Activated CD8-positive, alpha-beta memory T cell treated with anti-CD3 and anti-CD28 coated beads for 48 hours (primary cell): ENCODE results near the gene JKAMP.

ENCODE experiments used
- DNase-seq, 3 experiments: peaks; one replicate each; pipeline ENCODE4 v3.0.0-alpha.2; 2020; ENCODE audit warnings: low read depth in 2 of 3, low spot score in 2 of 3

Gene JKAMP

DNA sequence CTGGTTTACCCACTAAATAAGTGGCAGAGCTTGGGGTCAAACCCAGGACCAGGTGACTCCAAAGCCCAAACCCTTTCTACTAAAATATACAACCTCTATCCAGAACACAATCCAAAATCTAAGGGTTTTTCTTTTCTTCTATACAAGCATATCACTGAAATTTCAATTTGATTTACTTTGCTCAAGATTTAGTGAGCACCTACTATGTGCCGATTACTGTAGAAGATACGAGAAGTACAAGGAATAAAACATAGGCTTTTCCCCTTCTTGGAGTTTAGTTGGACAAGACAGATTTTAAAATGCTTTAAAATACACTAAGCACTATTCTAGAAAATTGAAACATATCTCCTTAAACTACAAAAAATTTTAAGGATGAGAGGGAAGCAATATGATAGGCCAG is 2.9 kb upstream of the JKAMP start:
- no peak for DNase-seq

DNA sequence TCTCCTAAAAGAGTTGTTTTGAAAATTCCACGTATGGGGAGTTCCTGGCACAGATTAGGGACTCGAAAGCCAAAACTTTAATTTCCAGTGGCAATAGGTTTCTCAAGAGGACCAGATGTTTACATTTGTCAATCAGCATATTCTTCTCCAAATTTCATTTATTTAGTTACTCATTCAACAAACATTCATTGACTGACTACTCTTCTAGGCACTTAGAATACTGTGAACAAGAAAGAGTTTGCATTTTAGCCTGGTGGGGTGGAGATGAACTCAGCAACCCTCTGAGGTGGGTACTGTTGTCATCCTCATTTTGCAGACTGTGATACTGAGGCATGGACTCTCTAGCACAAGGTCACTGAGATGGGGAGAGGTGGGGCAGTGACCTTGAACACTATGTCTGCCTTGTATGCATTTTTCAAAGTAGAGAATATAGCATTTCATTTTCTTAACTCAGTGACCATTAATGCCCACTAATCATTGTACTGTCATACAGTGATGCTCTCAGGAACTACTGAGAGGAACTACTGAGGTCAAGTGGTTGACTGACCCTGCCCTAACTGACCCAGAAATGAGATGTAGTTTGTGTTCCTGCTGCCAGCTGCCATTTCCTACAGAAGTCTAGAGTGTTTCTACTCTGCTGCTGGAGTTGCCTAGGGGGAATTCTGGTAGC is 2.3 kb upstream of the JKAMP start:
- no peak for DNase-seq

DNA sequence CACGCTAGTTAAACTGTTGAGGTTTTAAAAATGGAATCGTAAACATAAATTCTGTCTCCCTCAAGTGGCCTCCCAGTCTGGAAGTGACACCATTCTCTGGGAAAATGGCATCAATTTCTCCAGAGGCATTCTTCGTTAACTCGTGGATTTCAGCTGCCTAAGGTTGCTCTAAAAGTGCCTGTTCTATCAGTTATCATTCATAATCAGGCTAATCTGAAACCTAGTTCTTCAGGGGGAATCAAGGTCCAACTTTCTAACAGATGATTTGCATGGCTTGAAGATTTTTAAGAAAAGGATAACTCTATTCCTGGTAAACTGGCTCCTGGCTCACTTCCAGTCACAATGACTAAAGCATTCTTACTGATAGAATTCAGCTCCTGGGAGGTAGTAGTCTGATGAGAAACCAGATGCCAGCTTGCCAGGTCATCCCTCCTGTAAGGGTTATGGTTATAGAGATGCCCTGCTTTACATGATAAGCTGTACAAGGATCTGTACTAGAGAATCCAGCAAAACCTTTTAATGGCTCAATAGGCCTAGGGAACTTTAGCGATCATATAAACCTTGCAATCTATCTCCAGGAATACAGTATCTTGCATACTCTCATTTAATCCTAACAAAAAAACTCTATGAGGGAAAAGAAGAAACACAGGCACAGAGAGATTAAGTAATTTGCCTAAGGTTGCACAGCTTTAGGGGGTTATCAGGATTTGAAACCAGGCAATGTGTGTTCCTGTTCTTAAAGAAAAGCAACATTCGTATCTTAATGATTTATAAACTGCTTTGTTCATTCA is 1.6 kb upstream of the JKAMP start:
- DNase-seq: no peak

DNA sequence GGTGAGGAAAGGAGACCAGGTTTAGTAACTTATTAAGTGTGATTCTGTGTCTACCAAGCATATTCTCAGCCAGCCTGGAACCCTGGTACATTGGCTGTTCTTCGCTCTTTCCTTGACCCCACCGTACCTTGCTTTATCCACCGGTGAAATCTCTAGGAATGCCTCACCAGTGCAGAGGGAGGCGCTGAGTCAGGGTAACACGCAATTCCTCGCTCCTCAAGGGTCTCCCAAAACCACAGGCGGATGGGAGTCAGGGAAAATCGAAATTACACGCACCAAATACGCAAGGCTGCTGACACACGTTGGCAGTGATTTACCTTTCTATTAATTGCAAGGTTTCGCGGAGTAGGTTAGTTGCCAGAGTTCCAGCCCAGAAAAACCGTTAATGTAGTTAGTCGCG is 954 bp upstream of the JKAMP start:
- DNase-seq: no peak

DNA sequence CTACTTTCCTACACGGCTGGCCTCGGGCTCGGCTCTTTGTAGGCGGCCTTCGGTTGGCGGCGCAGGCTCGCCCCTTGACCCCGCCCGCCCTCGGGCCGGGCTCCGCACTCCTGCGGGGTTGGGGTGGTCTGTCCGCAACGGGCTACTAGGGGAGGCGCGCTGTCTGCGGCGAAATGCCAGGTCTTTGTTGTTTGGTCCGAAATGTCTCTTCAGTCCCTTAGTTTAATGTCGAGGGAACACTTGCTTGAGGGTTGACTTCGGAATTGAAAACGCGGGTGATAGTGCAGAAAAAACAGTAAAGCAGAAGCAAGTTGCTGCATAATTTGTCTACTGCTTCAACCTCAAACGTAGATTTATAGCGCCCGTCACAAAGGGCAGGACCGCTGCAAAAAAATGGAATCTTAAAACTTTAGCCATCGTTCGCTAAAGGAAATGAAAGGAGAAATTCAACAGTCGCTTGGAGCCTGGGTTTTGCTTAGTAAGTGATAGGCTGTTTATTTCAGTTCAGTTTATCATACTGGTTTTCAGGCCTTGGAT is 390 bp downstream of the JKAMP start:
- no peak for DNase-seq

DNA sequence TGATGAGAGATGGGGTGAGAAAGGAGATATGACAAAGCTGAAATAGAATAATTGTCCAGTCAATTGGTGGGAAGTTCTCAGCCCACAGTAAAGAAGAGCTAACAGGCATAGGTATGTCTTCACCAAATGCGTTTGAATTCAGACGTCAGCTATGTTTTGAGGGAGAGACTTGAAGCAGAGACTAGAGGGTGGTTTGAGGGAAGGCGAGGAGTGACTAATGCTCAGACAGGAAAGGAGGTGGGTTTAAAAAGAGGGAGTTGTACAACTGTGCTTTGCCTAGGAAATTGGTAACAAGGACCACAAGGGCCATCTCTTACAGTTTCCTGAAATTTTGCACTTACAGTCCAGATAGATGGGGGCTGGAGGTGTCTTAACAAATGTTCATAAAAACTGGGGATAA is 6.4 kb downstream of the JKAMP start:
- no peak for DNase-seq

DNA sequence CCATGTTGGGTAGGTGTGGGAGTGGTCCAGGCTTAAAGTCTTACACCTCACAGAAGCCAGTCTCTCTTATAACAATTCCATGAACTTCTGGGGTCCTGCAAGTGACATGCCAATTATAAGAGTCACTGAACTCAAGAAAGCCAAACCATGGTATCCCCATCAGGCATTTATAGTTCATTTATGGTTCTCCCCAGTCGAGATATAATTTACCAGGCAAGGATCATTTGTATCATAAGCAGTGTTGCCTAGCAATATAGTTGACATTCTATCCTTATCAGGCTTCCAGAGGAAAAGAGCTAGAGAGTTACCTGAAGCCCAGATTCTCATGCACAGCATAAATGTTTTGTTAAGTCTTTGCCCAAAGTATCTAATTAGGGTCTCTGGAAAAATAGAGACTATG is 8.1 kb downstream of the JKAMP start:
- no peak for DNase-seq

DNA sequence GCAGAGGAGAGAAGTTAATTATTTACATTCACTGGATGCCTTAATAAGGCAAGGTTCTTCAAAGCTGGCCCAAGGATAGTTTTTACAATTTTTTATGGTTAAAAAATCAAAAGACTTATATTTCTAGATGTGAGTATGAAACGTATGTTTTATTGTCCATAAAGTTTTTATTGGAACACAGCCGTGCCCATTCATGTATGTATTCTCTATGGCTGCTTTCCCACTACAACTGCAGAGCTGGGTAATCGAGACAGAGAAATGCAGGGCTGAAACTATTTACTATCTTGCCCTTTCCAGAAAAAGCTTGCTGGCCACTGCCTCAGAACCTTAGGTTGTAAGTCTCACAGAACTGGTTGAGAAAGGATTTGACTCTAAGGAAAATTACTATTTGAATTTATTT is 16.4 kb downstream of the JKAMP start:
- DNase-seq: no peak

DNA sequence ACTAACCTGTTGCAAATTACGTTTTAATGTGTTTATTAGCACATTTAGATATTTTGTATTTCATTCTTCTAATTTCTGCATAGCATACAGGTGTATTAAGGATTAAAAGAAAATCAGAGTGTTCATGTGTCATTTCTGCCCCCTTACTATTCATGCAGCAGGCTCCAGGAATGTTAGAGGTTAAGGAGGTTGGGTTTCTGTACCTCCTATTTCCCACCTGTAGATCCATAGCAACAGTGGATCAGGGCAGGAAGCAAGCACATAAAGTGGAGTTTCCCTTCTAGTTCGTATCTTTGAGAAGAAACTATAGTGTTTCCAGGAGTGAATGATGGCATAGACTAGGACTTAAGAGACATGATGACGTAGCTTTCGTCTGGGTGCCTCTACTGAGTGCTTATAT is 18.9 kb downstream of the JKAMP start:
- no peak for DNase-seq

DNA sequence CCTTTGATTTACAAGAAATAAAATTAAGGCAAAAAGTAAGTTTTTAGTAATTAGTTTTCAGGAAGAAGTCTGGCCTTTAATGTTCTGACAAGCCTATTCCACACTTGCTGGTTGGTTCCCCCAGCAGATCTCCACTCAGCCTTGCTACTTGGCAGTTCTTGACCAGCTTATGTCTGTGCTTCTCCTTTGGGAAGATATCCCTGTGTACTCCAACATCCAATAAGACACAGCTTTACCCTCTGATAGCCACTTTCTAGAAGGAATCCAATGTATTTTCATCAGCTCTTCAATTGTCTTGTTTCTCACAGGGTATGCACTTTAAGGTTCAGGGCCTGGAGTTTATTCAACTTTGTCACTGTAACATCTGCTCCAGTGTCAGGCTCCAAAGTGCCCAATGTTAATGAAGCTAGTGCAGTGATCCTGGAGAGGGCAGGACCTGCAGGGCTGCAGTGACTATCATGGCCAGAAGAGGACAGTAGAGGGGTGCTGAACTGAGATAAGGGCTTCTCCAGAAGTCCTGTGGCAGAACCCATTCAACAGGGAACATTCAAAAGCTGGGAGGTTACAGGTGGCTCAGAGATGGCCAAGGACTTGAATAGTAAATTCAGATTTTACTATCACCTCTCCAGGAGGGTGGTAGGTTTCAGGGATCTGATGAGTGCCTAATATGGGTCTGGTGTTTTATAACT is 22.9 kb downstream of the JKAMP start:
- no peak for DNase-seq

DNA sequence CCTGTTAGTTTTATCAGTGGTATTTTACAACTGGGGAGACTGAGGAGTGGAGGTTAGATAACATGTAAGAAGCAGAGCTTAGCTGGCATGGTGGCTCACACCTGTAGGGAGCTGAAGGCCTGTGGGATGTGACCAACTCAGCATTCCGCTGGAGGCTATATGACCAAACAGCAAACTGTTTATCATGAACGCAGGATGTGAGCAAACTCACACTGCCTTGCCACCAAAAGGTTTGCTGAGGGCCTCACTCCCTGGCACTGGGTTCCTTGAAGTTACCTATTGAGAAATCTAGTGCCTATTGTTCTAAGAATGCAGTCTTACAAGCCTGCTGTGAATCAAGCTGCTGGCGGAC is 23.4 kb downstream of the JKAMP start:
- no peak for DNase-seq

DNA sequence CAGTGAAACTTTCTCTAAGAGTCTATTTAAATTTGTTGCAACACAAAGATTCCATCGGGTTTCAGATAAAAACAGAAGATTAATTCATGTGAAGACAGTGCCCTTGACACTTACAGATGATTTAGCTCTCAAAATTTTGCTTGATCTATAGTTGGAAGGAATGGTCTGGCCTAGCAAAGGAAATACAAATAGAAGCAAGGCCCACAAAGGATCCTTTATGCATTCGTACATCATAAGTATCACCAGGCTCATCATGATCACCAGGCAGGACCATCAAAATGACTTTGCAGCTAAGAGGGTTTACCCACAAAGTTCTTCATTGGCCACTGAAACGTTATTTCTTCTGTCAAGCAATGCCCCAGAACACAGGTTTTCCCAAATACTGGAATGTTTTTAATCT is 24.8 kb downstream of the JKAMP start:
- DNase-seq: no peak

DNA sequence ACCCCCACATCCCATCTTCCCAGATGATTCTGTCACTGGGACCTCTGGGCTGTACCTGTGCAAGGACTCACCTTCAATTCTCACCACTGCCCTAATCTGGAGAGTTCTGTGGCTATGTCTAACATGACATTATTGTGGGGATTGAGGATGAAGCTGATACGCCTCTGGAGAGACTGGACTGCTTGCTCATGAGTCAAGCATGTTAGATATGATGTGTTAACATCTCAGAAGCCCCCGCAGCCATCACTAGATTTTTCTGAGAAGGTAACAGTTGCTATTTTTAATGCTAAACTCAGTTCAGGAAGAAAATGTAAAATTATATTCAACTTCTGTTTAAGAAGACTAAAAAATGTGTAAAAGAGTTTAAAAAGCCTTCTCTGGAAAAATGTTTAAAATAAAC is 25.7 kb downstream of the JKAMP start:
- no peak for DNase-seq

DNA sequence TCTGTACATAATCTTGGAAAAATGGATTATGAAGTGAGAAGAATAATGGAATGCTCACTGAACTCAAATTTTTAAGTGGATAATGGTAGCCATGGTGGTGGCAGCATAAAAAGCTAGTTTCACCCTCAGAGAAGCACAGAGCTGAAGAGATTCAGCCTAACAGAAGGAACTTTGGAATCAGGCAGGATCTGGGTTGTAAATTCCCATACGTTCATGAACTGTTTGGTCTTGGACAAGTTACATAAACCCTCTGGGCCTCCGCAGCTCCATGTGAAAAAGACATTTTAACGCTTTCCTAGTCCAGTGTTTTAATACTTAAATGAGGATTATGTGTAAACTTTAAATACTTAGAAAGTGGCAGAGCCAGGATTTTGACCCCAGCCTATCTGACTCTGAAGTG is 26.6 kb downstream of the JKAMP start:
- DNase-seq: no peak

DNA sequence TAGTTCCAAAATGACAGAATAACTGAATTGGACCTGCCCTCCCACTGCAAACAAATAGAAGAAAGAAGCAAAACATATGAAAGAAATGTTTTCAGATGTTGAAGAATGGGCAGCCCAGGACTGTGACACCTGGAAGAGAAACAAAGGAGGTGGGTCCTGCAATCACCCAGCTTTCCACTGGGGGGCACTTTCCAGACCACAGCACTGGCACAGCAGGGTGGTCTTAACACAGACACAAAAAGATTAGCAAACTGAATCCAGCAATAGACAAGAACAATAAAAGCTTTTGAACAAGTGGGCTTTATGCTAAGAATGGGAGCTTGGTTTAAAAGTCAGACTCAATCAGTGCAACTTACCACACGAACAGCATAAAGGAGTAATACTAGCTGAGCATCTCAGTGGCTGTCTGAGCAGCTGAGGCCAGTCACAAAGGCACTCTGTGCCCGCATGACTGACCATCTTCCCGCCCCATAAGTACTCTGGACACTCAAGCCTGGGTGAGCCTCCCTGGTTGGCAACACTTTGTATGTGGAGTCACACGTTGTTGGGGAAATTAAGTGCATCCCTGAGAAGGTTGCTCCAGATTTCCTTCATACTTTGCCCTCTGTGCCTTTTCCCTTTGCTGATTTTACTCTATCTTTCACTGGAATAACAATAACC is 27.7 kb downstream of the JKAMP start:
- no peak for DNase-seq

DNA sequence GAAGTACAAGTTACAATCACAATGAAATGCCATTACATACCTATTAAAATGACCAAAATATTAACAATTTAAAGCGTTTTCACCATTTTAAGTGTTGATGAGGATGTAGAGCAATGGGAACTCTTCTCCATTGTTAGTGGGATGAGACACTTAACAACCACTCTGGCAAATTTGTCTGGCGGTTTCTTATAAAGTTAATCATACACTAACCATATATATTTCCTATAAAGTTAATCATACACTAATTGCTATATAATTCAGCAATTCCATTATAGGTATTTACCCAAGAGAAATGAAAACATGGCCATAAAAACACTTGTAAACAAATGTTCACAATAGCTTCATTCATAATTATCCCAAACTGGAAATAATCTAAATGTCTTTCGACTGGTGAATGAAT is 35.9 kb downstream of the JKAMP start:
- DNase-seq: no peak

DNA sequence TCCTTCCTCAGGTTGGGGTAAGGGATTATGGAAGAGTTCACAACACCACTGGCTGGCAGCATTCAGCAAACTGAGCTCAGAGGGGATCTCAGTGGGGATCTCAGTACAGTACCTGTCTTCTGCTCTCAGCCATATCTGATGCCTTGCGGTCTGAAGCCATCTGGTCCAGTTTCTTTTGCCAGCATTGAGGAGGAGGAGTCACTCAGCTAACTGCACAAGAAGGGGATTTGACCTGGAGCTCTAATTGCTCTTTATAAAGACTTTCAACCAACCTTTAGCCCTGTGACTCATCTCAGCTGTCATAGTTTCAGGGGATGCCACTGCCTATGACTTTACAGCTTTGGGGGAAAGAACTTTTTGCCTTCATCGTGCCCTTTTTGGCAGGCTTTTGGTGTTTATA is 44.9 kb downstream of the JKAMP start:
- no peak for DNase-seq

DNA sequence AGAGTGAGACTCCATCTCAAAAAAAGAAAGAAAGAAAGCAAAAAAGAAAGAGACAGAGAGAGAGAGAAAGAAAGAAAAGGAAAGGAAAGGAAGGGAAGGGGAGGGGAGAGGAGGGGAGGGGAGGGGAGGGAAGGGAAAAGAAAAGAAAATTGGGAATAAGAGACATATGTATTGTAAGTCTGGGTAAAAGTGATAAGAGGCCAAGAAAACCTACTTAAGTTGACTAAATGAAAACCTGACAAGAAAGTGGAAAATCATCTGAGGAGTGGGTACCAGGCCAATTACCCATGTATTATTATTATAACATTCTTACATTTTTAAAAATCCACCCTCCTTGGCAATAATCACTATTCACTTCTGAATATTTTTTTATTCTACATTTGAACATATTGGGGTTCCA is 46.0 kb downstream of the JKAMP start:
- no peak for DNase-seq

DNA sequence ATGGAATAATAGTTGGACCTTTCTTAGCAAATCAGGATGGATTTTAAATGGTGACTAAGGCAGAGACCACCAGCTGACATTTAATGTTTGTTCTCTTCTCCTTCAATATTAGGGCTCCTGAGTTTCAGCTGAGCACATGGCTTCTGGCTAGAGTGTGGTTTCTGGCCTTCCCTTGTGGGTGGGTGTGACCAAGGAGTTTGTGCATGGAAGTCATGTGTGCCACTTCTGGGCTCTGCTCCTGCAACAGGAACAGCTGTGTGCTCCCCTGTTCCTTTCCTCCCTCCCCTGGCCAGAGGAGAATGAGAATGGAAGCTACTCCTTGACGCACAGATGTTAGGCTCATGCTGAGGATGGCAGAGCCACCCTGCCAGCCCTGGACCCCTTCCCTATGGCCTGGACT is 48.1 kb downstream of the JKAMP start:
- DNase-seq: no peak

DNA sequence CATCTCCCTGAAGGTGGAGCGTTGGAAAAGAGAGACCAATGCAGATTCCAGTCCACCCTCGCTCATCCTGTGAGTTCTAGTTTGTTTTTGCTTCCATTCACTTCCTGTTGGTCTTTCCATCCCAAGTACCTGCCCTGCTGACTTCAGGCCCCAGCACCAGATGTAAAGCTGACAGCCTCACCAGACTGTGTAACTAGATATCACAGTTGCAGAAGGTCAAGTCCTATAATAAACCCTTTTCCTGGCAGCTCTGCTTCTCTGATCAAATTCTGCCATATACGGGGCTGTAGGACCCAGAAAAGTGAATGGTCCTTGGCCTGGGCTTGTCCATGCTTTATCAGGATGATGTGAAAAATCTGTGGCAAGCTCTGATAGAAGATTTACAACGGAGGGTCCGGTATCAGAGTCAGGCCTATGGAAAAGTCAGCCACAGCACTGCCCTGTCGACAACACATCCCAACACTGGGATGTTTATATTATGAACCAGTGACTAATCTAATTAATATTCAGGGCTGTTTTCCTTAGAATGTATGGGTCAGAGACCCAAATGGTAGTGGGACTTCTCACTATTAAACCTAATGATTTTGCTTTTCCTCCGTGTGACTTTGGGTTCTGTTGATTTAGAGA is 50.2 kb downstream of the JKAMP start:
- no peak for DNase-seq

DNA sequence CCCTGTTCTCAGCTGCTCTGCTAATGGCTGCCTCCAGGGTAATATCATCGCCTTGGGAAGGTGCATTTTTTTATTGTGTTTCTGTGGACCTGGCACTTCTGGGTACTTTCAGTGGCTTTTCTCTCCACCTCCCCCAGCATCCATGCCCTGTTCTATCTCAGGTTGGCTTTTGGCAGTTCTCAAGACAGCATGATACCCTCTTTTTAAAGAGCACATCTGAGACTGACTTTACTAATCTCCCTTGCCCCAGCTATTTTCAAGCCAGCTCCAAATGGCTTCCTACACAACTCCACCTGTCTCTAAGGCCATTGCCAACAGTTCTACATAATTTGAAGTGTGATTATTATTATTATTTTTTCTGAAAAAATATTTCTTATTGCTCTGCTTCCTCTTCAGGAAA is 53.2 kb downstream of the JKAMP start:
- DNase-seq: no peak
